ENCODE measurements around the gene IL12RB1.

IL12RB1 gene

GRCh38 chr19:18086590-18087138 is at the start of gene IL12RB1:
IL12RB1 (minus strand) TSS chr19:18086934; CDS start chr19:18086823, 111 bp downstream.
- DNase-seq (ENCODE audit: low spot score): peak; percentile 79

GRCh38 chr19:18135712-18136584 is 49.2 kb upstream of the IL12RB1 start:
- no peak for DNase-seq (ENCODE audit: low spot score)

GRCh38 chr19:18131841-18132596 is 45.3 kb upstream of the IL12RB1 start:
- DNase-seq (ENCODE audit: low spot score): no peak

- no peak for DNase-seq (ENCODE audit: low spot score)
Observed at GRCh38 chr19:18130523-18131242, 43.9 kb upstream of the IL12RB1 start.

- DNase-seq (ENCODE audit: low spot score): no peak
Observed at GRCh38 chr19:18128805-18129204, 42.1 kb upstream of the IL12RB1 start.

- DNase-seq (ENCODE audit: low spot score): no peak
Observed at GRCh38 chr19:18128044-18128443, 41.3 kb upstream of the IL12RB1 start.

GRCh38 chr19:18126097-18126496 is 39.4 kb upstream of the IL12RB1 start:
- no peak for DNase-seq (ENCODE audit: low spot score)

GRCh38 chr19:18123819-18124218 is 37.1 kb upstream of the IL12RB1 start:
- DNase-seq (ENCODE audit: low spot score): no peak

GRCh38 chr19:18122860-18123795 is 36.4 kb upstream of the IL12RB1 start:
- no peak for DNase-seq (ENCODE audit: low spot score)

GRCh38 chr19:18122424-18122823 is 35.7 kb upstream of the IL12RB1 start:
- DNase-seq (ENCODE audit: low spot score): no peak

GRCh38 chr19:18121166-18121565 is 34.4 kb upstream of the IL12RB1 start:
- no peak for DNase-seq (ENCODE audit: low spot score)

- no peak for DNase-seq (ENCODE audit: low spot score)
Observed at GRCh38 chr19:18120127-18120526, 33.4 kb upstream of the IL12RB1 start.

GRCh38 chr19:18119717-18120105 is 33.0 kb upstream of the IL12RB1 start:
- no peak for DNase-seq (ENCODE audit: low spot score)

GRCh38 chr19:18119013-18119716 is 32.4 kb upstream of the IL12RB1 start:
- no peak for DNase-seq (ENCODE audit: low spot score)

- no peak for DNase-seq (ENCODE audit: low spot score)
Observed at GRCh38 chr19:18118420-18119012, 31.8 kb upstream of the IL12RB1 start.

GRCh38 chr19:18117692-18118378 is 31.1 kb upstream of the IL12RB1 start:
- peak; percentile 91 for DNase-seq (ENCODE audit: low spot score)

- no peak for DNase-seq (ENCODE audit: low spot score)
Observed at GRCh38 chr19:18117364-18117691, 30.6 kb upstream of the IL12RB1 start.

GRCh38 chr19:18114483-18114882 is 27.7 kb upstream of the IL12RB1 start:
- no peak for DNase-seq (ENCODE audit: low spot score)

GRCh38 chr19:18113827-18114226 is 27.1 kb upstream of the IL12RB1 start:
- DNase-seq (ENCODE audit: low spot score): no peak

Measured in NAMALWA (cell line).